ENCODE results near the gene MDK.

DNA sequence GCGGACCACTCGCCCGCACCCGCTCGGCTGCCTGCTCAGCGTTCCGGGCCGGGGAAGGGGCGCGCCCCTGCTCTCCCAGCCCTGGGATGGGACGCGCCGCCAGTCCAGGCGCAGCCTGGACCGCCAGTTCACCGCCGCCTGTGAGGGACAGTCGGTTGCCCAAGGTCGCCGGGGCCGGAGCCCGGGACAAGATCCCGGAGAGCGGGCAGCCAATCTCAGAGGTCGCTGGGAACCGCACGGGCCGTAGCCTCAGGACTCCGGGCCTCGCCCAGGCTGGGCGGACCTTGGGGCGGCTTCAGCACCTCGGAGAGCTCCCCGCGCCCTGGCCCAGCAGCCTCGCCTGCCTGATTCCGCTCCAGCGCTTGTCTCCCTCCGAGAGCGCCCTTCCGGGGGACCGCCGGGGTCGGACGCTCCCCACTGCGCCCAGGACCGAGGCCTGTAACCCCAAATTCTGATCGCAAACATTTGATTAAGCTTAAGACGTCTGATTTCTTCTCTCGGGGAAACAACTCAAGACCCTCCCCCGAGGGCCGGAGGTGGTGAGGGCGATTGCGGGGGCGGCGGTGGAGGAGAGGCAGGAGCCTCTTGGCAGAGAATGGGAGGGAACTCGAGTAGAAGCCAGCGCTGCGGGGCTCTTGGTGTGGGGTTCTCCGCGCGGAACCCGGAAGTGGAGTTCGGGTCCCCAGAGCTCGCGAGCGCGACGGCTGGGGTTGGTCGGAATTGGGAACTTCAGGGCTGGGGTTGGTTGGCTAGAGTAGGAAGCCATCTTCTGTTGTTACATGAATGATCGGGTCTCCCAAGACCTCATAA, 11.2 kb downstream of the MDK start:
- TF ChIP-seq, protein P1, sequence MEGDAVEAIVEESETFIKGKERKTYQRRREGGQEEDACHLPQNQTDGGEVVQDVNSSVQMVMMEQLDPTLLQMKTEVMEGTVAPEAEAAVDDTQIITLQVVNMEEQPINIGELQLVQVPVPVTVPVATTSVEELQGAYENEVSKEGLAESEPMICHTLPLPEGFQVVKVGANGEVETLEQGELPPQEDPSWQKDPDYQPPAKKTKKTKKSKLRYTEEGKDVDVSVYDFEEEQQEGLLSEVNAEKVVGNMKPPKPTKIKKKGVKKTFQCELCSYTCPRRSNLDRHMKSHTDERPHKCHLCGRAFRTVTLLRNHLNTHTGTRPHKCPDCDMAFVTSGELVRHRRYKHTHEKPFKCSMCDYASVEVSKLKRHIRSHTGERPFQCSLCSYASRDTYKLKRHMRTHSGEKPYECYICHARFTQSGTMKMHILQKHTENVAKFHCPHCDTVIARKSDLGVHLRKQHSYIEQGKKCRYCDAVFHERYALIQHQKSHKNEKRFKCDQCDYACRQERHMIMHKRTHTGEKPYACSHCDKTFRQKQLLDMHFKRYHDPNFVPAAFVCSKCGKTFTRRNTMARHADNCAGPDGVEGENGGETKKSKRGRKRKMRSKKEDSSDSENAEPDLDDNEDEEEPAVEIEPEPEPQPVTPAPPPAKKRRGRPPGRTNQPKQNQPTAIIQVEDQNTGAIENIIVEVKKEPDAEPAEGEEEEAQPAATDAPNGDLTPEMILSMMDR (conservative IDR thresholded peaks at IDR 0.05; ENCODE audit: low read depth in 2 of 2) = no peak
- no peak for TF ChIP-seq EZH2 (IDR thresholded peaks at IDR 0.05; ENCODE audit: low read depth, unreplicated experiment)
- TF ChIP-seq, protein P2, sequence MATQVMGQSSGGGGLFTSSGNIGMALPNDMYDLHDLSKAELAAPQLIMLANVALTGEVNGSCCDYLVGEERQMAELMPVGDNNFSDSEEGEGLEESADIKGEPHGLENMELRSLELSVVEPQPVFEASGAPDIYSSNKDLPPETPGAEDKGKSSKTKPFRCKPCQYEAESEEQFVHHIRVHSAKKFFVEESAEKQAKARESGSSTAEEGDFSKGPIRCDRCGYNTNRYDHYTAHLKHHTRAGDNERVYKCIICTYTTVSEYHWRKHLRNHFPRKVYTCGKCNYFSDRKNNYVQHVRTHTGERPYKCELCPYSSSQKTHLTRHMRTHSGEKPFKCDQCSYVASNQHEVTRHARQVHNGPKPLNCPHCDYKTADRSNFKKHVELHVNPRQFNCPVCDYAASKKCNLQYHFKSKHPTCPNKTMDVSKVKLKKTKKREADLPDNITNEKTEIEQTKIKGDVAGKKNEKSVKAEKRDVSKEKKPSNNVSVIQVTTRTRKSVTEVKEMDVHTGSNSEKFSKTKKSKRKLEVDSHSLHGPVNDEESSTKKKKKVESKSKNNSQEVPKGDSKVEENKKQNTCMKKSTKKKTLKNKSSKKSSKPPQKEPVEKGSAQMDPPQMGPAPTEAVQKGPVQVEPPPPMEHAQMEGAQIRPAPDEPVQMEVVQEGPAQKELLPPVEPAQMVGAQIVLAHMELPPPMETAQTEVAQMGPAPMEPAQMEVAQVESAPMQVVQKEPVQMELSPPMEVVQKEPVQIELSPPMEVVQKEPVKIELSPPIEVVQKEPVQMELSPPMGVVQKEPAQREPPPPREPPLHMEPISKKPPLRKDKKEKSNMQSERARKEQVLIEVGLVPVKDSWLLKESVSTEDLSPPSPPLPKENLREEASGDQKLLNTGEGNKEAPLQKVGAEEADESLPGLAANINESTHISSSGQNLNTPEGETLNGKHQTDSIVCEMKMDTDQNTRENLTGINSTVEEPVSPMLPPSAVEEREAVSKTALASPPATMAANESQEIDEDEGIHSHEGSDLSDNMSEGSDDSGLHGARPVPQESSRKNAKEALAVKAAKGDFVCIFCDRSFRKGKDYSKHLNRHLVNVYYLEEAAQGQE (IDR thresholded peaks at IDR 0.05; ENCODE audit: unreplicated experiment) = peak; percentile 98
- no peak for TF ChIP-seq CREB1 (CRISPR knock-in tag; IDR thresholded peaks at IDR 0.05; ENCODE audit: low read depth)
- TF ChIP-seq, protein P3, sequence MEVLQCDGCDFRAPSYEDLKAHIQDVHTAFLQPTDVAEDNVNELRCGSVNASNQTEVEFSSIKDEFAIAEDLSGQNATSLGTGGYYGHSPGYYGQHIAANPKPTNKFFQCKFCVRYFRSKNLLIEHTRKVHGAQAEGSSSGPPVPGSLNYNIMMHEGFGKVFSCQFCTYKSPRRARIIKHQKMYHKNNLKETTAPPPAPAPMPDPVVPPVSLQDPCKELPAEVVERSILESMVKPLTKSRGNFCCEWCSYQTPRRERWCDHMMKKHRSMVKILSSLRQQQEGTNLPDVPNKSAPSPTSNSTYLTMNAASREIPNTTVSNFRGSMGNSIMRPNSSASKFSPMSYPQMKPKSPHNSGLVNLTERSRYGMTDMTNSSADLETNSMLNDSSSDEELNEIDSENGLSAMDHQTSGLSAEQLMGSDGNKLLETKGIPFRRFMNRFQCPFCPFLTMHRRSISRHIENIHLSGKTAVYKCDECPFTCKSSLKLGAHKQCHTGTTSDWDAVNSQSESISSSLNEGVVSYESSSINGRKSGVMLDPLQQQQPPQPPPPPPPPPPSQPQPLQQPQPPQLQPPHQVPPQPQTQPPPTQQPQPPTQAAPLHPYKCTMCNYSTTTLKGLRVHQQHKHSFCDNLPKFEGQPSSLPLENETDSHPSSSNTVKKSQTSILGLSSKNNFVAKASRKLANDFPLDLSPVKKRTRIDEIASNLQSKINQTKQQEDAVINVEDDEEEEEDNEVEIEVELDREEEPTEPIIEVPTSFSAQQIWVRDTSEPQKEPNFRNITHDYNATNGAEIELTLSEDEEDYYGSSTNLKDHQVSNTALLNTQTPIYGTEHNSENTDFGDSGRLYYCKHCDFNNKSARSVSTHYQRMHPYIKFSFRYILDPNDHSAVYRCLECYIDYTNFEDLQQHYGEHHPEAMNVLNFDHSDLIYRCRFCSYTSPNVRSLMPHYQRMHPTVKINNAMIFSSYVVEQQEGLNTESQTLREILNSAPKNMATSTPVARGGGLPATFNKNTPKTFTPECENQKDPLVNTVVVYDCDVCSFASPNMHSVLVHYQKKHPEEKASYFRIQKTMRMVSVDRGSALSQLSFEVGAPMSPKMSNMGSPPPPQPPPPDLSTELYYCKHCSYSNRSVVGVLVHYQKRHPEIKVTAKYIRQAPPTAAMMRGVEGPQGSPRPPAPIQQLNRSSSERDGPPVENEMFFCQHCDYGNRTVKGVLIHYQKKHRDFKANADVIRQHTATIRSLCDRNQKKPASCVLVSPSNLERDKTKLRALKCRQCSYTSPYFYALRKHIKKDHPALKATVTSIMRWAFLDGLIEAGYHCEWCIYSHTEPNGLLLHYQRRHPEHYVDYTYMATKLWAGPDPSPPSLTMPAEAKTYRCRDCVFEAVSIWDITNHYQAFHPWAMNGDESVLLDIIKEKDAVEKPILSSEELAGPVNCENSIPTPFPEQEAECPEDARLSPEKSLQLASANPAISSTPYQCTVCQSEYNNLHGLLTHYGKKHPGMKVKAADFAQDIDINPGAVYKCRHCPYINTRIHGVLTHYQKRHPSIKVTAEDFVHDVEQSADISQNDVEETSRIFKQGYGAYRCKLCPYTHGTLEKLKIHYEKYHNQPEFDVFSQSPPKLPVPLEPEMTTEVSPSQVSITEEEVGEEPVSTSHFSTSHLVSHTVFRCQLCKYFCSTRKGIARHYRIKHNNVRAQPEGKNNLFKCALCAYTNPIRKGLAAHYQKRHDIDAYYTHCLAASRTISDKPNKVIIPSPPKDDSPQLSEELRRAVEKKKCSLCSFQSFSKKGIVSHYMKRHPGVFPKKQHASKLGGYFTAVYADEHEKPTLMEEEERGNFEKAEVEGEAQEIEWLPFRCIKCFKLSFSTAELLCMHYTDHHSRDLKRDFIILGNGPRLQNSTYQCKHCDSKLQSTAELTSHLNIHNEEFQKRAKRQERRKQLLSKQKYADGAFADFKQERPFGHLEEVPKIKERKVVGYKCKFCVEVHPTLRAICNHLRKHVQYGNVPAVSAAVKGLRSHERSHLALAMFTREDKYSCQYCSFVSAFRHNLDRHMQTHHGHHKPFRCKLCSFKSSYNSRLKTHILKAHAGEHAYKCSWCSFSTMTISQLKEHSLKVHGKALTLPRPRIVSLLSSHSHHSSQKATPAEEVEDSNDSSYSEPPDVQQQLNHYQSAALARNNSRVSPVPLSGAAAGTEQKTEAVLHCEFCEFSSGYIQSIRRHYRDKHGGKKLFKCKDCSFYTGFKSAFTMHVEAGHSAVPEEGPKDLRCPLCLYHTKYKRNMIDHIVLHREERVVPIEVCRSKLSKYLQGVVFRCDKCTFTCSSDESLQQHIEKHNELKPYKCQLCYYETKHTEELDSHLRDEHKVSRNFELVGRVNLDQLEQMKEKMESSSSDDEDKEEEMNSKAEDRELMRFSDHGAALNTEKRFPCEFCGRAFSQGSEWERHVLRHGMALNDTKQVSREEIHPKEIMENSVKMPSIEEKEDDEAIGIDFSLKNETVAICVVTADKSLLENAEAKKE (CRISPR knock-in tag; IDR thresholded peaks at IDR 0.05) = peak; percentile 77; the same call in 1 of the 2 replicates
- 0 out of 2 replicates have a peak, but pooled peaks have one; percentile 16 for TF ChIP-seq ETS1 (IDR thresholded peaks at IDR 0.05)
- TF ChIP-seq POLR2AphosphoS5 (IDR thresholded peaks at IDR 0.05; ENCODE audit: low read depth) = no peak
- TF ChIP-seq NANOG (IDR thresholded peaks at IDR 0.05; ENCODE audit: borderline replicate concordance) = no peak
- TF ChIP-seq EZH2phosphoT487 (IDR thresholded peaks at IDR 0.05; ENCODE audit: unreplicated experiment) = no peak
- no peak for TF ChIP-seq JUNB (IDR thresholded peaks at IDR 0.05; ENCODE audit: unreplicated experiment)

All from GM23338 (cell line).